Measurements from ENCODE around the gene OPHN1.

GRCh38 chrX:68087526-68087925 is 345.8 kb downstream of the OPHN1 start:
- TF ChIP-seq, protein P1, sequence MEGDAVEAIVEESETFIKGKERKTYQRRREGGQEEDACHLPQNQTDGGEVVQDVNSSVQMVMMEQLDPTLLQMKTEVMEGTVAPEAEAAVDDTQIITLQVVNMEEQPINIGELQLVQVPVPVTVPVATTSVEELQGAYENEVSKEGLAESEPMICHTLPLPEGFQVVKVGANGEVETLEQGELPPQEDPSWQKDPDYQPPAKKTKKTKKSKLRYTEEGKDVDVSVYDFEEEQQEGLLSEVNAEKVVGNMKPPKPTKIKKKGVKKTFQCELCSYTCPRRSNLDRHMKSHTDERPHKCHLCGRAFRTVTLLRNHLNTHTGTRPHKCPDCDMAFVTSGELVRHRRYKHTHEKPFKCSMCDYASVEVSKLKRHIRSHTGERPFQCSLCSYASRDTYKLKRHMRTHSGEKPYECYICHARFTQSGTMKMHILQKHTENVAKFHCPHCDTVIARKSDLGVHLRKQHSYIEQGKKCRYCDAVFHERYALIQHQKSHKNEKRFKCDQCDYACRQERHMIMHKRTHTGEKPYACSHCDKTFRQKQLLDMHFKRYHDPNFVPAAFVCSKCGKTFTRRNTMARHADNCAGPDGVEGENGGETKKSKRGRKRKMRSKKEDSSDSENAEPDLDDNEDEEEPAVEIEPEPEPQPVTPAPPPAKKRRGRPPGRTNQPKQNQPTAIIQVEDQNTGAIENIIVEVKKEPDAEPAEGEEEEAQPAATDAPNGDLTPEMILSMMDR (conservative IDR thresholded peaks at IDR 0.05; ENCODE audit: low read depth, low read length): no peak
- TF ChIP-seq EZH2 (IDR thresholded peaks at IDR 0.05; ENCODE audit: borderline replicate concordance, low read depth, low read length, poor library complexity, severe bottlenecking): no peak

All from A673 (cell line).